ENCODE results near the gene KDM8.

DNA sequence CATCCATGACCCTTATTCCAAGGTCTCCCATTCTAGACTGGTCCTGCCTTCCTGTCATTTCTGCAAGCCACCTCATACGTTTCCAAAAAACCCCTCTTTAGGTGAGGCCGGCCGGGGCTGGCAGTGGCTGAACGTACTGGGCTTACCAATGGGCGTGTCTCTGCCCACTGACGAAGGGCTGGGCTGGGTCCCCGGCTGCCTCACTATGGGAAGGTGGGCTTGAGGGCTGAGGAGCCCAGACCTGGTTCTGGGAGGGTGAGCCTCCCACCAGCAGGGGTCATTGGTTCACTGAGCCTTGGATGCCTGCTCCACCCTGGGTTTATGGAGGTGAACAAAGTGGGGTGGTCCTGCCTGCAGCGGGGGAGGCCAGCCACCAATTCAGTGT is 19.9 kb downstream of the KDM8 start:
- TF ChIP-seq TAF1 (IDR thresholded peaks at IDR 0.05; ENCODE audit: low read depth, low read length) (no peak), PAX5 (IDR thresholded peaks at IDR 0.05; ENCODE audit: insufficient read depth, low read length, severe bottlenecking) (no peak), POLR2A (IDR thresholded peaks at IDR 0.05; ENCODE audit: low read depth, low read length) (no peak), SPI1 (IDR thresholded peaks at IDR 0.05; ENCODE audit: low read depth, low read length) (no peak), POLR2AphosphoS5 (IDR thresholded peaks at IDR 0.05; ENCODE audit: low read depth, low read length) (no peak), POU2F2 (IDR thresholded peaks at IDR 0.05; ENCODE audit: low read depth, low read length) (no peak)
